CD4-positive, alpha-beta T cell treated with Interleukin-15 for 4 hours (primary cell): ENCODE data around the gene NUTM2D.
"Not testable (repeated sequence)": the region's sequence is repeated elsewhere in the genome, so short reads cannot be mapped to it uniquely, and the experiment has no call there.

Experiments
- DNase-seq: peaks from one replicate; pipeline ENCODE4 v3.0.0-alpha.2; 2020; ENCODE audit warnings: low spot score

Gene NUTM2D, protein sequence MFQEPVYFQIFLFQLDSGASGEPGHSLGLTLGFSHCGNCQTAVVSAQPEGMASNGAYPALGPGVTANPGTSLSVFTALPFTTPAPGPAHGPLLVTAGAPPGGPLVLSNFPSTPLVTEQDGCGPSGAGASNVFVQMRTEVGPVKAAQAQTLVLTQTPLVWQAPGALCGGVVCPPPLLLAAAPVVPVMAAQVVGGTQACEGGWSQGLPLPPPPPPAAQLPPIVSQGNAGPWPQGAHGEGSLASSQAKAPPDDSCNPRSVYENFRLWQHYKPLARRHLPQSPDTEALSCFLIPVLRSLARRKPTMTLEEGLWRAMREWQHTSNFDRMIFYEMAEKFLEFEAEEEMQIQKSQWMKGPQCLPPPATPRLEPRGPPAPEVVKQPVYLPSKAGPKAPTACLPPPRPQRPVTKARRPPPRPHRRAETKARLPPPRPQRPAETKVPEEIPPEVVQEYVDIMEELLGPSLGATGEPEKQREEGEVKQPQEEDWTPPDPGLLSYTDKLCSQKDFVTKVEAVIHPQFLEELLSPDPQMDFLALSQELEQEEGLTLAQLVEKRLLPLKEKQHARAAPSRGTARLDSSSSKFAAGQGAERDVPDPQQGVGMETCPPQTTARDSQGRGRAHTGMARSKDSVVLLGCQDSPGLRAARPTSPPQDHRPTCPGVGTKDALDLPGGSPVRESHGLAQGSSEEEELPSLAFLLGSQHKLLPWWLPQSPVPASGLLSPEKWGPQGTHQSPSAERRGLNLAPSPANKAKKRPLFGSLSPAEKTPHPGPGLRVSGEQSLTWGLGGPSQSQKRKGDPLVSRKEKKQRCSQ

DNA sequence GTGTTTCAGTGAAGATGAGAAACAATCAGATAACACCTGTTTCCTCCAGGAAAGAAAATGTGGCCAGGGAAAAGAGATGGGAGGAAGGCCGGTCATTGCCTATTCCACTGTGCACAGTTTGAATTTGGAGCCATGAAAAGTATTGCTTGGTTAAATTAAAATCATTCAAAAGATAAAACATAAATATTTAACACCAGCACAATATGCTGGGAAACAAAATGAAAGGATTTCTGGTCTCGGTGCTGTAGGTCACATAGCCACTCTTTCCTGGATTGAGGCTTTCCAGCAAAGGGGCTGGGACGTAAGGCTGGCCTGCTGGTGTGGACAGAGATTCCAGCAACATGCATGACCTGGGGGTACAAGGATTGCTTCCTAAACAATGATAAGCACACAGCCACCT, at the start of gene NUTM2D:
NUTM2D (plus strand) TSS at position 301 of the 400 bp plus-strand sequence. CDS start 522 bp downstream, outside the sequence.
- DNase-seq: not testable (repeated sequence)

DNA sequence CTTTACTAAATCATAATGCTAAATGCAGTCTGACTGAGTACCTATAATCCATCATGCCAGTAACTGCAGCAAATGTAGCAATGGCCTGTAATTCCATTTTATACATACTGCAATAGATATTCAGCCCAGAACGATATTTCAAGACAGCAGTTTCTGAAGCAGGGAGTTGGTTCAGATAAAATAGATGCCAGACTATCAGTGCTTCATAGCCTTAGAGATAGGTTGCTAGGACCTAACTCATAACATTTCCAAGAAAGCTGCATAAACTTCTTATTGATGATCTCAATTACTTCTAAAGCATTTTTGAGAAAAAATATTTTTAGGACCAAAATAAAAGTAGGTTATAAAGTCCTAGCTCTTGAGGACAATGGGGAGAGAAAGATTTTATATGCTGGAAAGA, 48.8 kb upstream of the NUTM2D start:
- DNase-seq: not testable (repeated sequence)

DNA sequence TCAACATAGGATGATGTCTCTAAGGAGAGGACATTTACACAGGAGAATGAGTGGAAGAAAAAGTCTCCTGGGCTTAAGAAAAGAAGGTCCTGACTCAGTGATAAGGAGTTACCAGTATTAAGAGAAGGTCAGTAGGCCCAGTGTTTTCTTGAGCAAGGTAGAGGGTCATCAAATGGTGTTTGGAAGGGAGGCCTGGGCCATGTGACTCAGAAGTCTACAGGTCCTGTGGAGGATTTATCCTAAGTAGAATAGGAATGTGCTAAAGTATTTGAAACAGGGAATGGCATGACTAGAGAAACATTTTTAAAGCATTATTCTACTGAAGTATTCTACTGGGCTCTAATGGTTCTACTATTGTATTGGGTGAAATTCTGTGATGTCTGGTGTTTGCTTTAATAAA, 47.9 kb upstream of the NUTM2D start:
- not testable (repeated sequence) for DNase-seq

DNA sequence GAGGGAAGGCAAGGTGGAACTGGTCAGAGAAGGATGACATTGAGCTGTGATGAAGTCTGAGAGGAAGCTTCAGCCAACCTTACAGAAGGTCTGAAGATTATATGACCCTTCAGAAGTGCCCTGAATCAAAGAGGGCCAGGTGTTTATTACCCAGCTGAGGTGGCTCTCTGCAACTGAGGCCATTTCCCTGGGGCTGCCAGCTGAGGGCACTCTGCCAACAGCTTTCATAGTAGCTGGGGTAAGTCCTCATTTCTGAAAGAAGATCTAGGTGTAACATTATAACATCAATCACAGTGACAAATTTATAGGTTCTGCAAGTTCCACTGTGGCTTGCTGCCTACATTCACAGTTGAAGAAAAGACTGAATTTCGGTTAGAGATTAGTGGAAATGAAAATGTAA, 46.0 kb upstream of the NUTM2D start:
- not testable (repeated sequence) for DNase-seq

DNA sequence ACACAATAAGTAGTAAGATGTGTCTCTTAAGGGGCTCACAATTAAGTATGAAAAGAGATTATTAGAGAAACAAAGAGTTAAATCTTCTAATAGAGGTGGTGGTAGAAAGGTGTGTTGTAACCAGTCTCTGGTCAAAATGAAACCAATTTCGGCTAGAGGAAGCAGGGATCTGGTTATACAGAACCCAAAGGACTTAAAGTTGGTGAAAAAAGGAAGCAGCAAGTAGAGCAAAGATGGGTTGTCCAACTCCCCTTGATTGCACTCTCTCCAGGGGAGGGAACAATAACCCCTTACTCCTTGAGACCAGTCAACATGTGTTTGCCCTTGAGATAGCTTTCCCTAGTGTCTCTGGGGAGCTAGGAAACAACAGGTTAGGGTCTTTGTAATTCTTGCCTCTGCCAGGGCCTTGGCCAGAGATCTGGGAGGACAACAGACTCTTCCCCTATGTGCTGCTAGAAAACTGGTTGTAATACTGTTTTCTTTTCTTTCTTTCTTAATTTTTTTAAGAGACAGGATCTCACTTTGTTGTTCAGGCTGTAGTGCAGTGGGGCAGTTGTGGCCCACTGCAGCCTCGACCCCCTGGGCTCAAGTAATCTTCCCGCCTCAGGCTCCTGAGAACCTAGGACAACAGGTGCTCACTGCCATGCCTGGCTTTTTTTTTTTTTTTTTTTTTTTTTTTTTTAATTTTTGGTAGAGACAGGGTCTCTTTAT, 43.7 kb upstream of the NUTM2D start:
- not testable (repeated sequence) for DNase-seq

DNA sequence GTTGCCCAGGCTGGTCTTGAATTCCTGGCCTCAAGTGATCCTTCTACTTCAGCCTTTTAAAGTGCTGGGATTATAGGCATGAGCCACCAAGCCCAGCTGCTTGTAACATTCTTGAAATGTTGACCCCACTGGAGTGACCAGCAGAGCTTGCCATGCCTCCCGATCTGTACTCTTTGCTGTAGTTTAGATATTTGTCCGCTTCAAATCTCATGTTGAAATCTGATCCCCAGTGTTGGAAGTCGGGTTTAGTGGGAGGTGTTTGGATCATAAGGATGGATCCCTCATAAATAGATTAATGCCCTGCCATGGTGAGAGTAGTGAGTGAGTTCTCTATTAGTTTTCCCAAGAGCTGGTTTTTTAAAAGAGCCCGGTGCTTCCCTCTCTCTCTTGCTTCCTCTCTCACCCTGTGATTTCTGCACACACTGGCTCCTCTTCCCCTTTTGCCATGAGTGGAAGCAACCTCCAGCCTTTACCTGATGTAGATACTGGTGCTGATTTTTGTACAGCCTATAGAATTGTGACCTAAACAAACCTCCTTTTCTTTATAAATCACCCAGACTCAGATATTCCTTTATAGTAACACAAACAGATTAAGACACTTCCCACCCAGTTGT, 43.1 kb upstream of the NUTM2D start:
- DNase-seq: not testable (repeated sequence)

DNA sequence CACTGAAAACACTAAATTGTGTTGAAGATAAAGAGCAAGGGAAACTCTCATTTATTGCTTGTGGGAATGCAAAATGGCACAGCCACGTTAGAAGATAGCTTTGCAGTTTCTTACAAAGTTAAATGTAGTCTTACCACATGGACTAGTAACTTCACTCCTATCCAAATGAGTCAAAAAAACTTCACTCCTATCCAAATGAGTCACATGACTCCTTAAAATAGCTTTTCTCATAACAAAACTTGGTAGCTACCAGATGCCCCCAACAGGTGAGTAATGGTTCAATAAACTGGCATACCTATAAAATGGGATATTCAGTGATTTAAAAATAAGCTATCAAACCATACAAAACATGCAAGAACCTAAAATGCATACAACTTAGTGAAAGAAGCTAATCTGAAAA, 36.0 kb upstream of the NUTM2D start:
- DNase-seq: not testable (repeated sequence)

DNA sequence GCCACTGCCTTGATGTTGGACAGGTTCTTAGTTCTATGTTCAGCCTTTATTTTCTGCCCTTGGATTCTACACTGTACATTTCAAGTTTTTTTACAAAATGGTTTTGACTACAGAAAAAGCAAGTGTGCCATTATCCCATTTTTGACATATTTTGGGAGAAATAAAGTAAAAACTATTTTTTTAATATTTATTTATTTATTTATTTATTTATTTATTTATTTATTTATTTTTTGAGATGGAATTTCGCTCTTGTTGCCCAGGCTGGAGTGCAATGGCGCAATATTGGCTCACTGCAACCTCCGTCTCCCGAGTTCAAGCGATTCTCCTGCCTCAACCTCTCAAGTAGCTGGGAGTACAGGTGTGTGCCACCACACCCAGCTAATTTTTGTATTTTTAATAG, 33.0 kb upstream of the NUTM2D start:
- DNase-seq: not testable (repeated sequence)

DNA sequence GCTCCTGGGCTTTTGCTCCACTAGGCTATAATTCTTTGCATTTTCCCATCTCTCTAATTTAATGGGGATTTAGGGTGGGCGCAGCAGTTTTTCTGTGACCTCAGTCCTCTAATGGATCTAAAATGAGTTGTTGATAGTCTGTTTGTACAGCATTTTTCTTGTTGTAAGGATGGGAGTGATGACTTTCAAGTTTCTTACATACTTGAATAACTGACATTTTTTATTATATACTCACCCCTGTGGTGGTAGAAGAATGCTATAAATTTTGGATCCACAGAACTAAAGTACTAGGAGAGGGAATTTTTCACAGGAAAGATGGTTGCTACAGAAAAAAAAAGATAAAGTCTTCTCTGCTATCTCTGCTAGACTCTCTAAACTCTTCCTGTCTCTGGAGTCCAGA, 29.6 kb upstream of the NUTM2D start:
- DNase-seq: not testable (repeated sequence)

DNA sequence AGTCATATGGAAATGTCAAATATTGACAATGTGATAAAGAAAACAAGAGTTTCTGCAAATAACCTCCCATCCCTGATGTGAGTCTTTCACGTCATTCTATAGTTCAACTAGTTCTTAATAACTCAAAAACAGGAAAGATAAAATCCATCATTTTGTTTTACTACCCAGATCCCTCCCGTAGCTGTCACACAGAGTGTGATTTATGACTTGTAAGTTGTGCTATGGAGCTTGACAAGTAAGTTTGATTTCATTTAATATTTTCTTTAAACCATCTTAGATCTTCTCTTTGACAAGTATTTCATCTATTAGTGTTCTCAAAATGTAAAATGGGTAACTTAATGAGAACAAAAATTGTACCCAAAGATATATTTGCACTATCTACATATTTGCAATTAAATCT, 28.4 kb upstream of the NUTM2D start:
- DNase-seq: not testable (repeated sequence)

DNA sequence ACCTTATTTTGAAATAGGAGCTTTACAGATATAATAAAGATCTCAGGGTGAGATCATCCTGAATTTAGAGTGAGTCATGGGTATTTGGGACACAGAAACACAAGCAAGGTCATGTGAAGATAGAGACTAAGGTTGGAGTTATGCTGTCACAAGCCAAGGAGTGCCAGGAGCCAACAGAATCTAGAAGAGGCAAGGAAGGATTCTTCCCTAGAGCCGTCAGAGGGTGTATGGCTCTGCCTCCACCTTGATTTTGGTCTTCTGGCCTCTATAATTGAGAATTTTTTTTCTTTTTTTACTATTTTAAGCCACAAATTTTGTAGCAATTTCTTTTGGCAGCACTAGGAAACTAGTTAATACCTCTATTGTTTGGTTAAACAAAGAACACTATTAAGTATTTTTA, 24.9 kb upstream of the NUTM2D start:
- not testable (repeated sequence) for DNase-seq

DNA sequence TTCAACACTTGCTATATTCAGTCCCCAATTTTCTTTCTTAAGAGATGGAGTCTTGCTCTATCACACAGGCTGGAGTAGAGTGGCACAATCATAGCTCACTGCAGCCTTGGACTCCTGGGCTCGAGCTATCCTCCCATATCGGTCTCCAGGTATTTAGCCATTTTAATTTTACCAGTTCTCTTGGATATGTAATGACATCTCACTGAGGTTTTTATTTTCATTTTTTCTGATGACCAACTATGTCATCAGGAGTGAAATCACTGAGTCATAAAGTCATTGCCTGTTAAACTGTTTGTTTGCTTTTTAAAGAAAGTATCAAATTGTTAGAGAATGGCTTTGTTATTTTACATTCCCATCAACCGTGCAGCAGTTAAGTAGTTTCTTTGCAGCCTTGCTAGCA, 17.1 kb upstream of the NUTM2D start:
- DNase-seq: not testable (repeated sequence)

DNA sequence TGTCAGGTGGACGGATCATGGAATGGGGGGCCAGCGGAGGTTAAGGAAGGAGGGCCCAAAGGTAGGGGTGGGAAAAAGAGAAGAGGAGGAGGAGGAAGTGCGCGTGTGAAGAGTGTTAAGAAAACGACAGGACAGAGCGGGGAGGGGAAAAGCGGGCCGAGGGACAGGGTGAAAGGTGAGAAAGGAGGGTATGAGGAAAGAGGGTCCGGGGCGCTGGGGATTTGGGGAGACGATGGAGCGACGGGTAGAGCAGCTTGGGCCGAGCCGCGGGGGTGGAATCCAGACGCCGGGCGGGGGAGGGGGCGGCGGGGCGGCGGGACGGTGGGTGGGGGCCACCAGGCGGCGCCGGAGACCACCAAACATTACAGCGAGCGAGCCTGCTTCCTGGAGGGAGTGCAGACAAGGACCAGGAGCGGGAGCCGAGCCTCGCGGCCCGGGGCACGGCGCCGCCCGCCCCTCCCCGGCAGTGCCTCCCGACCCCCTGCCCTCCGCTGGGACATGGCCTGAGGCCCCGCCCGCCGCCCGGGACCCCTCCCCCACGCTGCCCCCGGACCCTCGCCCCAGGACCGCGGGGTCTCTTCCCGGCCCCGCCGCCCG, 15.9 kb upstream of the NUTM2D start:
- DNase-seq: not testable (repeated sequence)

DNA sequence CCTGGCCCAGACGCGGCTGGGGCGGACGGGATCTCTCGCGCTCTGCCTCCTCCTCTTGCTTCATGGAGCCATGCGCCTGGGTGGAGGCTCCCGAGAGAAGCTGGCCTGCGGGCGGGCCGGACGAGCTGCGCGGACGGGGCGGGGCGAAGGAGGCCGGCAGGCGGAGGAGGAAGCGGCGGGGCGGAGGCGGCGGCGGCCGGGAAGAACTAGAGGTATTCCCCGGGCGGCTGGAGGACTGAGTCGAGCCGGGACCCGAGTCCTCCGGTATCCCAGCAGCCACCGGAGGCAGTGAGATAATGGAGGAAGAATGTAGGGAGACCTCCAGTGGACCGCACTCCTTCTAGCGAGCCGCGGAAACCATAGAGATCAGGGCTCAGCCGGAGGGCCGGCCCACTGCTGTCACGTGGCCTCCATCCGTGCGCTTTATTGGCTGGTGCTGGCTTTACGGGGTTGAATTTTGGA, 15.3 kb upstream of the NUTM2D start:
- peak; percentile 87 for DNase-seq

DNA sequence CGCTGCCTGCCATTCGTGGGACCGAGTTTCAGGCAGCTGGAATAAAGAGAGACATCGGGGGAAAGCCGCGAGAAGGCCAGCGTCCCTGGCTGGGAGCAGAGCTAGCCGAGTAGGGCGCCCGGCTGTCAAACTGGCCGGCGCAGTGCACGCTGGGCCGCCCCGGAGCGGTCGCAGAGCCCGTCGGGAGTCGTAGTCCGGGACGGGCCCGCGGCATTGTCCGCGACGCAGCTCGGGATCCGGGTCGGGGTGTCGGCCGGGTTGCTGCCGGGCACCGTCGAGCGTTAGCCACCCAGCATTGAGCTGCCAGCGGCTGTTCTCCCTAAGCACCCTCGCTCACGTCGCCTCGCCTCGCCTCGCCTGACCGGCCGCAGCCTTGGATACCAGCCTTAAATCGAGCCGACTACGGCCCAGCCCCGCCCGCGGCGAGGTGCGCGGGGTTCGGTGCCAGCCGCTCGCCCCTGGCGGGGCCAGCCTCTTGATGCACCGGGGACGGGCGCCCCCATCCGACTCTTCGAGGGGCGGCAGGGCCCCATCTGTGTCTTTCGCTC, 14.8 kb upstream of the NUTM2D start:
- peak; percentile 82 for DNase-seq

DNA sequence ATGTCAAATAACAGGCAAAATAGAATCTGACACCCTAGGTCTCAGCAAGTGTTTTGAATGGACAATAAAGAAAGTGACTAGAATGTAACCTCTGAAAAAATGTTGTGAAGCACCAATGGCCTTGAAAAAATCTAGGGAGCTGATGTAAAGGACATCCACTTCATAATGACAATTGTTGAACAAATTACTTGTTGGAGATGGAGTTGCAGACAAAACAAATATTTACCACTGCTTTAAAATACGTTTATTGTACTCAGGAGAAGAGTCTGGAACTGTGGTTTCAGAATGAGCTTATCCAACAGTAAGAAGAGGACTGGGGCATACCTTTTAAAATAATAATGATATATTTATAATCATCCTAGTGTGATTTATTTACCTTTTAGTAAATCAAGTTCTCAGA, 11.8 kb upstream of the NUTM2D start:
- not testable (repeated sequence) for DNase-seq

DNA sequence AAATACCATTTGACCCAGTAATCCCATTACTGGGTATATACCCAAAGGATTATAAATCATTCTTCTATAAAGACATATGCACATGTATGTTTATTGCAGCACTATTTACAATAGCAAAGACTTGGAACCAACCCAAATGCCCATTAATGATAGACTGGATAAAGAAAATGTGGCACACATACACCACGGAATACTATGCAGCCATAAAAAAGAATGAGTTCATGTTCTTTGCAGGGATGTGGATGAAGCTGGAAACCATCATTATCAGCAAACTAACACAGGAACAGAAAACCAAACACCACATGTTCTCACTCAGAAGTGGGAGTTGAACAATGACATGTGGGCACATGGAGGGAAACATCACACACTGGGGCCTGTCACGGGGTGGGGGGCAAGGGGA, 7.4 kb upstream of the NUTM2D start:
- DNase-seq: not testable (repeated sequence)

DNA sequence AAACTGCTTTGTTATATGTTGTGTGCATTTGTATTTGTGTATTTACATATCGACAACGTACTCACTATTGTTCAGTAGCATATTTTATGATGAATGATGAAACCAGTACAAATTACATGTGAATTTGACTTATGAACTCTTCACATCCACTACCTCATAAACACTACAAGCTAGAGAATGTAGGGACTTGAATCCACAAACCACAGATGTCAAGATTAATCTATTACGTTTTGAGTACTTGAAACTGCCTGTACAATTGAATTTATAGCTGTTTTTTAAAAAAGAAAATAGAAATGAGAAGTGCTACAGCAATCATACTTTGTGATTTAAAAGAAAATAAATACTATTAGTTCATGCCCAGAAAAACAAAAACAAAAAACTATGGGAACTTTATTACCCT, 4.7 kb upstream of the NUTM2D start:
- not testable (repeated sequence) for DNase-seq

DNA sequence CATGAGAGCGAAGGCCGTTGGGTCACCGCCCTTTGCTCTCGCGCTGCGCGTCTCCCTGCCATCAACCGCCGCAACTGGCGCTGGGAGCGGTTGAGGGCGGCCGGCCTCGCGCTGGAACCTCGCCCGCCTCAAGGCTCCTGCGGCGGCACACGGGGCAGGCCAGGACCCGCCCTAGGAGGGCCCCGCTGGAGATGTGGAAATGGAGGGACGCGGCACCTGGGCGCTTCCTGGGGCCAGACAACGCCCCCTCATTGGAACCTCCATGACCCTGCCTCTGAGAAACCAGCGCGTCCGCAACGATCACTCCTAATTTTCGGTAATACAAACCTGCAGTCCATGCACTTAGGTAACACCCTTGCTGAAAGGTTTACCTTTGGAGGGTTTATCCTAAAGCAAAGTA, 2.4 kb upstream of the NUTM2D start:
- DNase-seq: not testable (repeated sequence)

DNA sequence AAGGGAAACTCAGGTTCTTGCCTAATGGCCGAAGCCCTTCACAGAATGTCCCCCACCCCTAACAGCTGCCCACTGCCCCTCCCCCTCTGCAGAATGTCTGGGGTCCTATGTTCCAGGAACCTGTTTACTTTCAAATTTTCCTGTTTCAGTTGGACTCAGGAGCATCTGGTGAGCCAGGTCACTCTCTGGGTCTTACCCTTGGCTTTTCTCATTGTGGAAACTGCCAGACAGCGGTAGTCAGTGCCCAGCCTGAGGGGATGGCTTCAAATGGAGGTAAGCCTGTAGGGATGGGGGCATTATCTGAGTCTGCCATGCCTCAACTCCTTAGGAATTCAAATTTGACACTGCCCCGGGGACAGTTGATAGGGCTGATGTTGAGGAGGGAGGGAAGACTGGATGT, 615 bp downstream of the NUTM2D start:
- not testable (repeated sequence) for DNase-seq

DNA sequence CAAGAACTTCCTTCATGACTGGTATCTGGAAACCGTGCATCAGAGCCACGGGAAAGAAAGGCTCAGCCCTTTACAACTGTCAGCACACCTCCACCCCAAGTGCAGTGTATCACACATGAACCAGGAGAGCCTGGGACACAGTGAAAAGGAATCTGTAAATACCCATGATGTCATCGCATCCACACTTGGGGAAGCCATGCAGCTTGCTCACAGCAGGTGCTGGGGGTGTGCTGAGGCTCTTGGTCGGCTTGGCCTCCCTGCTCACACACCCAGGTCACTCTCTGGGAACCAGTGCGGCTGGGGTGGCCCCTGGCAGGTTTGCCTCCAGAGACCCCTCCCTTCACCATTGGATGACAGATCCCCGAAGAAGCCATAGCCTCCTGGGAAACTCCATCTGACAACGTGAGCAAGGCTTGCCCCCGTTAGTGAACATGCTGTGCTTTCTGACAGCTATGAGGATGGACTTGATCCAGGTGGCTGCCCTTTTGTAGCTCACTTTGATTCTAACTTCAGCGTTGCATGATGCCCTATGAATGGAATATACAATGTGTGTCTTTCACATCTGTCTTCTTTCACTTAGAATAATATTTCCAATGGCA, 12.1 kb downstream of the NUTM2D start:
- DNase-seq: not testable (repeated sequence)
